Measurements from ENCODE around the gene HSBP1L1.

Gene HSBP1L1

GRCh38 chr18:79958981-79959380 is 5.5 kb upstream of the HSBP1L1 start:
- DNase-seq (ENCODE audit: low read depth, low spot score), result no peak
- H3K27ac ChIP-seq, result no peak overlapping the region

GRCh38 chr18:79960161-79960801 is 4.2 kb upstream of the HSBP1L1 start:
- peak overlapping the region; percentile 35 for H3K27ac ChIP-seq
- DNase-seq (ENCODE audit: low read depth, low spot score), result peak; percentile 71

GRCh38 chr18:79960921-79961526 is 3.4 kb upstream of the HSBP1L1 start:
- no peak for DNase-seq (ENCODE audit: low read depth, low spot score)
- peak overlapping the region; percentile 69 for H3K27ac ChIP-seq

- peak overlapping the region; percentile 69 for H3K27ac ChIP-seq
- no peak for DNase-seq (ENCODE audit: low read depth, low spot score)
These were observed 2.7 kb upstream of the HSBP1L1 start for GRCh38 chr18:79961527-79962291.

- DNase-seq (ENCODE audit: low read depth, low spot score), result no peak
- H3K27ac ChIP-seq, result peak overlapping the region; percentile 69
These were observed 2.1 kb upstream of the HSBP1L1 start for GRCh38 chr18:79962311-79962710.

- DNase-seq (ENCODE audit: low read depth, low spot score), result no peak
- H3K27ac ChIP-seq, result peak overlapping the region; percentile 69
These were observed 1.4 kb upstream of the HSBP1L1 start for GRCh38 chr18:79962835-79963657.

- peak overlapping the region; percentile 91 for H3K27ac ChIP-seq
- DNase-seq (ENCODE audit: low read depth, low spot score), result no peak
These were observed 649 bp upstream of the HSBP1L1 start for GRCh38 chr18:79963658-79964329.

- H3K27ac ChIP-seq, result peak overlapping the region; percentile 91
- no peak for DNase-seq (ENCODE audit: low read depth, low spot score)
These were observed 868 bp downstream of the HSBP1L1 start for GRCh38 chr18:79965119-79965902.

GRCh38 chr18:79970419-79971133 is 6.1 kb downstream of the HSBP1L1 start:
- no peak overlapping the region for H3K27ac ChIP-seq
- no peak for DNase-seq (ENCODE audit: low read depth, low spot score)

GRCh38 chr18:79971211-79971952 is 6.9 kb downstream of the HSBP1L1 start:
- DNase-seq (ENCODE audit: low read depth, low spot score), result no peak
- H3K27ac ChIP-seq, result no peak overlapping the region

- H3K27ac ChIP-seq, result no peak overlapping the region
- DNase-seq (ENCODE audit: low read depth, low spot score), result no peak
These were observed 7.5 kb downstream of the HSBP1L1 start for GRCh38 chr18:79971986-79972385.

- no peak overlapping the region for H3K27ac ChIP-seq
- DNase-seq (ENCODE audit: low read depth, low spot score), result no peak
These were observed 8.3 kb downstream of the HSBP1L1 start for GRCh38 chr18:79972720-79973119.

GRCh38 chr18:79973517-79973916 is 9.1 kb downstream of the HSBP1L1 start:
- no peak overlapping the region for H3K27ac ChIP-seq
- DNase-seq (ENCODE audit: low read depth, low spot score), result no peak

- H3K27ac ChIP-seq, result no peak overlapping the region
- no peak for DNase-seq (ENCODE audit: low read depth, low spot score)
These were observed 9.7 kb downstream of the HSBP1L1 start for GRCh38 chr18:79974025-79974654.

GRCh38 chr18:79975043-79975442 is 10.6 kb downstream of the HSBP1L1 start:
- no peak for DNase-seq (ENCODE audit: low read depth, low spot score)

GRCh38 chr18:79975985-79976680 is 11.7 kb downstream of the HSBP1L1 start:
- DNase-seq (ENCODE audit: low read depth, low spot score), result no peak
- H3K27ac ChIP-seq, result no peak overlapping the region

More at GRCh38 chr18:79975043-79975442, 10.6 kb downstream of the HSBP1L1 start:
- no peak overlapping the region for H3K27ac ChIP-seq

- DNase-seq (ENCODE audit: low read depth, low spot score), result no peak
- H3K27ac ChIP-seq, result no peak overlapping the region
These were observed 15.4 kb downstream of the HSBP1L1 start for GRCh38 chr18:79979843-79980242.

Measured in epithelial cell of prostate (primary cell).